Parathyroid adenoma (tissue), 2 donors: ENCODE results near the gene GTPBP6.

Experiments
- H2AFZ ChIP-seq: fragments of 300-600 bp; sonication (generic); one replicate; pipeline ENCODE4 v1.7.0; 2017; ENCODE audit warnings: antibody characterized with exemption, mild to moderate bottlenecking
- H3K27ac ChIP-seq: fragments of 300-600 bp; sonication (generic); one replicate; pipeline ENCODE4 v1.7.0; 2017
- H3K27me3 ChIP-seq: fragments of 300-600 bp; sonication (generic); one replicate; pipeline ENCODE4 v1.7.0; 2017; ENCODE audit warnings: low read length; ENCODE audit not compliant: control insufficient read depth, insufficient read depth
- H3K36me3 ChIP-seq: fragments of 300-600 bp; sonication (generic); one replicate; pipeline ENCODE4 v1.7.0; 2017; ENCODE audit warnings: low read length; ENCODE audit not compliant: control insufficient read depth, insufficient read depth
- H3K4me1 ChIP-seq: fragments of 300-600 bp; sonication (generic); one replicate; pipeline ENCODE4 v1.7.0; 2017; ENCODE audit warnings: control low read depth
- H3K4me2 ChIP-seq: fragments of 300-600 bp; sonication (generic); one replicate; pipeline ENCODE4 v1.7.0; 2017; ENCODE audit warnings: low read length
- H3K4me3 ChIP-seq: fragments of 300-600 bp; sonication (generic); one replicate; pipeline ENCODE4 v1.7.0; 2017; ENCODE audit warnings: low read depth, low read length
- H3K79me2 ChIP-seq: fragments of 300-600 bp; sonication (generic); one replicate; pipeline ENCODE4 v1.7.0; 2017; ENCODE audit warnings: control low read depth
- H3K9ac ChIP-seq: fragments of 300-600 bp; sonication (generic); one replicate; pipeline ENCODE4 v1.7.0; 2017; ENCODE audit warnings: mild to moderate bottlenecking
- H3K9me3 ChIP-seq: fragments of 300-600 bp; sonication (generic); one replicate; pipeline ENCODE4 v1.7.0; 2017; ENCODE audit warnings: low read length; ENCODE audit not compliant: control insufficient read depth
- TF ChIP-seq, protein P1 (sequence below): fragments of 300-600 bp; sonication (generic); IDR thresholded peaks from one replicate; pipeline ENCODE4 v1.7.0; 2017; ENCODE audit warnings: antibody characterized with exemption, mild to moderate bottlenecking
- donor health status: primary hyperparathyroidism.

Gene GTPBP6

DNA sequence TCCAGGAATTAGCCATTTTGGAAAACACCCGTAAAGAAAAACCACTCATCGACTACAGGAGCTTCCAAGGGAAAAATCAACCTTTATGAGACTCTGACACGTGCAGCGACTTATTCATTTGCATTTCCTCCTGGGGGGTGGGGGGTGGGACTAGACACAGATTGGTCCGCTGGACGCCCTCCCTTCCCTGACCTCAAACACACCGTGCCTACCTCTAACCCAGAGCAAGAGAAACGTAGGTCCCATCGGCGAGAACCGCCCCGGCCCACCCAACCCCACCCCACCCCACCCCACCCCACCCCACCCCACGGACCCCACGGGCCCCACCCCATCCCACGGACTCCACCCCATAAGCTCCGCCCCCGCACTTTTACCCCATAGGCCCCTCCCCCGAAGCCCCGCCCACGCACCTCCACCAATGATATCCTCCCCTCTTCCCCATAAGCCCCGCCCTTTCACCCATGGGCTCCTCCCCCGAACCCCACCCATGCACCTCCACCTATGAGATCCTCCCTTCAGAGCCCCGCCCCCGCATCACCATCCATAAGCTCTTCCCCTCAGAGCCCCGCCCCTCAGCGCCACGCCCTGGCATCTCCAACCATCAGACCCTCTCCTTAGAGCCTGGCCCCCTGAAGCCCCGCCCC lies 1.1 kb downstream of the GTPBP6 start:
- TF ChIP-seq, protein P1, sequence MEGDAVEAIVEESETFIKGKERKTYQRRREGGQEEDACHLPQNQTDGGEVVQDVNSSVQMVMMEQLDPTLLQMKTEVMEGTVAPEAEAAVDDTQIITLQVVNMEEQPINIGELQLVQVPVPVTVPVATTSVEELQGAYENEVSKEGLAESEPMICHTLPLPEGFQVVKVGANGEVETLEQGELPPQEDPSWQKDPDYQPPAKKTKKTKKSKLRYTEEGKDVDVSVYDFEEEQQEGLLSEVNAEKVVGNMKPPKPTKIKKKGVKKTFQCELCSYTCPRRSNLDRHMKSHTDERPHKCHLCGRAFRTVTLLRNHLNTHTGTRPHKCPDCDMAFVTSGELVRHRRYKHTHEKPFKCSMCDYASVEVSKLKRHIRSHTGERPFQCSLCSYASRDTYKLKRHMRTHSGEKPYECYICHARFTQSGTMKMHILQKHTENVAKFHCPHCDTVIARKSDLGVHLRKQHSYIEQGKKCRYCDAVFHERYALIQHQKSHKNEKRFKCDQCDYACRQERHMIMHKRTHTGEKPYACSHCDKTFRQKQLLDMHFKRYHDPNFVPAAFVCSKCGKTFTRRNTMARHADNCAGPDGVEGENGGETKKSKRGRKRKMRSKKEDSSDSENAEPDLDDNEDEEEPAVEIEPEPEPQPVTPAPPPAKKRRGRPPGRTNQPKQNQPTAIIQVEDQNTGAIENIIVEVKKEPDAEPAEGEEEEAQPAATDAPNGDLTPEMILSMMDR = no peak
- H2AFZ ChIP-seq = no peak overlapping the region
- H3K4me2 ChIP-seq = peak overlapping the region; percentile 61
- H3K27ac ChIP-seq = peak overlapping the region; percentile 77
- H3K27me3 ChIP-seq = no peaks in the 10 kb centered on the region
- no peaks in the 10 kb centered on the region for H3K9me3 ChIP-seq
- no peaks in the 10 kb centered on the region for H3K4me1 ChIP-seq
- H3K4me3 ChIP-seq = peak overlapping the region; percentile 87
- no peak overlapping the region for H3K9ac ChIP-seq
- H3K36me3 ChIP-seq = no peaks in the 10 kb centered on the region
- no peaks in the 10 kb centered on the region for H3K79me2 ChIP-seq

DNA sequence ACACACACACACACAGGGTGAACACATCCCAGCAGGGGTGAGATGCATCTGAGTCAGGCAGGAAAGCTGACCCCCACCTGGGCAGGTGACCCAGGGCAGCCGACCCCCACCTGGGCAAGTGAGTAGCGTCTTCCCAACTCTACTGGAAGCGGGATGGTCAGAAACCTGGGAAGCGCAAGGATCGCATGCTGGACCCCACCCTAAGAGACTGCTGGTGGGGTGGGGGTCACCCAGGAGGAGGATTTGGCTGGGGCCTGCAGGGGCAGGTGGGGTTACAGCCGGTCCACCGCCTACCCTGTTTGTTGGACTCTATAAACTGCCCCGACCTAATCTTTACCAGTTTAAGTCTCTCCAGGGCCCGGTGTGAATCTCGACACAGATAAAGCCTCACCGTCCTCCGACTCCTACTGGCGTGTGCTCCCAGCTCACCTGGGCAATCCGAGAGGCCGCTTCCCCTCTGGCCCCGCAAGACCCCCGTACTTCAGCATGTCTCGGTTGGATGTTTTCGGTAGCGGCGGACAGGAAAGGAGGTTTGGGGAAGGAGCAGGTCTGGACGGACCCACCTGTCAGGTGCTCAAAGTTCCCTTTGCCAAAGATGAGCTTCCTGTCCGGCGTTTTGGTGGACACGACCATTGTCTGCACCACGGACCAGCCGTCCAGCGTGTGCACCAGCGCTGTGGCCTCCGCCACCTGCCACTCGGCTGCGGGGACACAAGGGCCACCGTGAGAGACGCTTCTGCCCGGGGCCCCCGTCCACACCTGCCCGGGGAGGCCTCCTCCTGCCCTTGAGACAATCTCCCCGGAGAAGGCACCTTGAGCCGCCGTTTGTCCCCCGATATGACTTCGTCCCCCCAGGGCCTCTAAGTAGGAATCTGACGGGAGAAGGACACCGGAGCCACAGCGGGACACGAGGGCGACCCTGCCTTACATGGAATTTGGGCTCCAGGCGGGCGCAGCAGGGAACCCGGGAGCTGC lies 2.0 kb downstream of the GTPBP6 start:
- Histone ChIP-seq H3K4me2 (no peak overlapping the region), H3K4me1 (no peaks in the 10 kb centered on the region), H3K4me3 (no peak overlapping the region), H3K9ac (no peak overlapping the region), H3K27ac (no peak overlapping the region), H3K27me3 (no peaks in the 10 kb centered on the region), H3K79me2 (no peaks in the 10 kb centered on the region), H3K36me3 (no peaks in the 10 kb centered on the region), H3K9me3 (no peaks in the 10 kb centered on the region), H2AFZ (no peak overlapping the region)
- TF ChIP-seq, protein P1 = no peak

DNA sequence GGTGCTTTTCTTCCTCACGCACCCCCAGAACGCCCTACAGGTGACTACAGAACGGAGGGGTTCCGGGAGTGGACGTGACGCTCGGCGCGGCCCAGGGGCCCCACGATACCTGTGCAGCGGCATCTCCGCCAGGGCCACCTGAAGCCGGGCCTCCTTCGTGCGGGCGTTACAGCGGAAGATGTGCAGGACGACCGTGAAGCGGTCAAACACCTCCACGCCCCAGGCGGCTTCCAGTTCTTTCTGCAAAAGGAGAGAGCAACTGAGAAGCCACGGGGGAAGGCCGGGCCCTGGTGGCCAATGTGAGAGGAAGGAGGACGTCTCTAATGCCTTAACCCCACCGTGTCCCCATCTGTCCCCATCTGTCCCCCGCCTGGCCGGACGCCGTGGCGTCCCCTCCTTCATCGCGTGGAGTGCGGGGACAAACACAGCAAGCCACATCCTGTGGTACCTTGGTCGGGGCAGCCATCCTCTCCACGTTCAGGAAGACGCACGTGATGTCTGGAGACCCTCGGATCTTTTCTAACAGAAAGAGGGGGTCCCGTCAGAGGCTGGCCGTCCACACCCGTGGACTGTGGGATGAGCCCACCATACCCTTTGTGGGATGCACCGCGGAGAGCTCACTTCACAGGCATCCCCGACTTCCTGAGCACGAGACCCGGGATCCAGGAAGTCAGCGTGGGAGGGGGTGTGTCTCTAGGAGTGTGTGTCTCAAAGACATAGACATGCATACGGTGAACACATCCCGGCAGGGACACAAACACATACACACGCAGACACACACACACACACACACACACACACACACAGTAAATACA lies 3.6 kb downstream of the GTPBP6 start:
- H3K27ac ChIP-seq = no peak overlapping the region
- no peaks in the 10 kb centered on the region for H3K4me1 ChIP-seq
- H3K4me3 ChIP-seq = no peak overlapping the region
- H3K27me3 ChIP-seq = no peaks in the 10 kb centered on the region
- H3K4me2 ChIP-seq = no peak overlapping the region
- no peak overlapping the region for H2AFZ ChIP-seq
- H3K79me2 ChIP-seq = no peaks in the 10 kb centered on the region
- TF ChIP-seq, protein P1 = no peak
- no peak overlapping the region for H3K9ac ChIP-seq
- H3K36me3 ChIP-seq = no peaks in the 10 kb centered on the region
- no peaks in the 10 kb centered on the region for H3K9me3 ChIP-seq

DNA sequence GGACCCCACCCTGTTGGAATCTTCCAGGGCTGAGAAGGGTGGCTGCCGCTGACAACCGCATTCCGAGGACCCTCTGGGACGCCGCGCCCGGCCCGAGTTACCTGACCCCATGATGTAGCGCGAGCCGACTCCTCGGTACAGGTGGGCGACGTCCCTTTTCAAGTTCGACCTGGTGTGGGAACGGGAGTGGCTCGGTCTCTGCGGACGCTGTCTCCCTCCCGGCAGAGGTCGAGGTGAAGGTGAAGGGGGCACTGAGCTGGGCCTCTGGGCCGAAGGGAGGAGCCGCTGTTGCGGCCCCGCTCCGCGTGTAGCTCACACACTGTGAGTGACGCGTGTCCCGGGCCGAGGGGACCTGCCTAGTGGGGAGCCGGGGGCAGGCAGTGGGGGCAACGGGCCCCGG lies 4.5 kb downstream of the GTPBP6 start:
- H3K36me3 ChIP-seq = no peaks in the 10 kb centered on the region

More for the DNA sequence above, 4.5 kb downstream of the GTPBP6 start:
- no peaks in the 10 kb centered on the region for H3K9me3 ChIP-seq
- no peak overlapping the region for H3K9ac ChIP-seq
- TF ChIP-seq, protein P1 = no peak
- H3K4me2 ChIP-seq = no peak overlapping the region
- H3K4me3 ChIP-seq = no peak overlapping the region
- no peaks in the 10 kb centered on the region for H3K79me2 ChIP-seq
- H3K27me3 ChIP-seq = no peaks in the 10 kb centered on the region
- H3K4me1 ChIP-seq = no peaks in the 10 kb centered on the region
- no peak overlapping the region for H3K27ac ChIP-seq
- no peak overlapping the region for H2AFZ ChIP-seq
